Endothelial cell of umbilical vein (primary cell): ENCODE data around the gene BRD1. TPM values are rescaled to one million over a fixed set of nuclear protein-coding genes. Genes with fewer than 3 reads are reported as not detected.

Experiments
- BruUV-seq: library from RNA; stranded (reverse); fragments of 400-500 nt; replicated peaks from 2 replicates; lab custom pipeline; 2021; lab: Mats Ljungman, UMichigan
- CTCF ChIA-PET: fragments of 300-600, 350-600 bp; sonication (Branson Sonifier 250); formaldehyde crosslinking; loops from one replicate; lab custom pipeline; 2021; ENCODE audit warnings: antibody characterized with exemption, inconsistent platforms; lab: Charles Lee
- POLR2A ChIA-PET: fragments of 300-600, 350-600 bp; sonication (Branson Sonifier 250); formaldehyde crosslinking; loops from one replicate; lab custom pipeline; 2021; ENCODE audit warnings: antibody characterized with exemption, inconsistent platforms; lab: Charles Lee
- DNase-seq: peaks from one replicate; pipeline ENCODE4 v3.0.0-alpha.2; 2011; ENCODE audit warnings: low read depth, low spot score
- FAIRE-seq: peaks from 2 replicates; lab custom pipeline; 2011; peaks lifted over from hg19 to GRCh38; lab: Jason Lieb, UNC
- H2AFZ ChIP-seq: 2 replicates; pipeline ENCODE4 v1.6.0; 2012; ENCODE audit warnings: low read depth, low read length, control low read depth, inconsistent platforms
- H3K27ac ChIP-seq: 2 replicates; pipeline ENCODE4 v1.5.1; 2011; ENCODE audit warnings: low read depth, mild to moderate bottlenecking, control low read depth, low read length, moderate library complexity; ENCODE audit not compliant: insufficient read depth
- H3K27me3 ChIP-seq, 2 experiments: 2 replicates each; pipeline versions ENCODE4 v1.6.0 to v1.6.1; 2011; ENCODE audit warnings: low read length in 2 of 2, mixed read lengths in 1 of 2; ENCODE audit not compliant: control insufficient read depth in 2 of 2, insufficient read depth in 2 of 2
- H3K36me3 ChIP-seq, 2 experiments: 2 replicates in 1 of 2; 3 replicates in 1 of 2; pipeline ENCODE4 v1.5.1; 2011; ENCODE audit warnings: low read length in 2 of 2, mild to moderate bottlenecking in 1 of 2, moderate library complexity in 1 of 2; ENCODE audit not compliant: control insufficient read depth in 2 of 2, insufficient read depth in 2 of 2; ENCODE audit errors: extremely low read depth in 1 of 2
- H3K4me1 ChIP-seq: 3 replicates; pipeline ENCODE4 v1.5.1; 2011; ENCODE audit warnings: mild to moderate bottlenecking, low read length; ENCODE audit not compliant: control insufficient read depth, insufficient read depth; ENCODE audit errors: extremely low read depth
- H3K4me2 ChIP-seq: 2 replicates; pipeline ENCODE4 v1.6.1; 2011; ENCODE audit warnings: low read length, control low read depth, mixed read lengths; ENCODE audit not compliant: insufficient read depth
- H3K4me3 ChIP-seq, 3 experiments: fragments of 200-600 bp in 1 of 3; sonication (generic), shearing (Covaris generic) in 1 of 3; replicated peaks in 1 of 3; 2 replicates each; pipeline ENCODE4 v1.5.1; 2011 to 2016; ENCODE audit warnings: control low read depth in 3 of 3, low read length in 3 of 3, mild to moderate bottlenecking in 2 of 3, inconsistent platforms in 1 of 3, low read depth in 1 of 3, moderate library complexity in 1 of 3; ENCODE audit not compliant: insufficient read depth in 1 of 3
- H3K79me2 ChIP-seq: 2 replicates; pipeline ENCODE4 v1.6.0; 2012; ENCODE audit warnings: low read length, inconsistent platforms; ENCODE audit not compliant: control insufficient read depth, insufficient read depth
- H3K9ac ChIP-seq: replicated peaks from 2 replicates; pipeline ENCODE3; 2011; ENCODE audit warnings: low read length, control low read depth; ENCODE audit not compliant: insufficient read depth; ENCODE audit errors: extremely low read depth
- H3K9me1 ChIP-seq: replicated peaks from 3 replicates; pipeline ENCODE4 v1.6.0; 2011; ENCODE audit warnings: mild to moderate bottlenecking, low read length; ENCODE audit not compliant: control insufficient read depth, insufficient read depth; ENCODE audit errors: extremely low read depth
- H3K9me3 ChIP-seq: replicated peaks from 2 replicates; pipeline ENCODE4 v1.5.1; 2012; ENCODE audit warnings: low read length, inconsistent platforms; ENCODE audit not compliant: control insufficient read depth, insufficient read depth
- H4K20me1 ChIP-seq: replicated peaks from 2 replicates; pipeline ENCODE3; 2011; ENCODE audit warnings: mild to moderate bottlenecking, low read length; ENCODE audit not compliant: control insufficient read depth, insufficient read depth; ENCODE audit errors: extremely low read depth
- EZH2 ChIP-seq: IDR thresholded peaks from 2 replicates; pipeline ENCODE4 v1.6.1; 2012; ENCODE audit warnings: borderline replicate concordance, low read depth, mild to moderate bottlenecking, moderate library complexity, low read length, inconsistent platforms; ENCODE audit not compliant: severe bottlenecking
- FOS ChIP-seq: IDR thresholded peaks from 2 replicates; pipeline ENCODE4 v1.6.1; 2011; ENCODE audit warnings: mild to moderate bottlenecking, low read length, moderate library complexity, borderline replicate concordance; ENCODE audit not compliant: insufficient read depth
- GATA2 ChIP-seq: IDR thresholded peaks from 2 replicates; pipeline ENCODE4 v1.7.0; 2011; ENCODE audit warnings: low read depth, mild to moderate bottlenecking, moderate library complexity, mixed read lengths, low read length; ENCODE audit not compliant: insufficient read length, insufficient read depth
- JUN ChIP-seq: IDR thresholded peaks from 2 replicates; pipeline ENCODE4 v1.6.1; 2011; ENCODE audit warnings: borderline replicate concordance, low read depth; ENCODE audit not compliant: insufficient read length, insufficient read depth
- MAX ChIP-seq: IDR thresholded peaks from 2 replicates; pipeline ENCODE4 v1.6.1; 2011; ENCODE audit not compliant: insufficient read depth, insufficient read length
- MYC ChIP-seq: IDR thresholded peaks from one replicate; pipeline ENCODE4 v1.6.1; 2011; ENCODE audit warnings: mild to moderate bottlenecking, low read depth, low read length
- POLR2A ChIP-seq: IDR thresholded peaks from 2 replicates; pipeline ENCODE4 v1.6.1; 2012; ENCODE audit warnings: low read depth, mild to moderate bottlenecking, control low read depth, low read length
- POLR2AphosphoS5 ChIP-seq: IDR thresholded peaks from 2 replicates; pipeline ENCODE4 v1.6.1; 2012; ENCODE audit warnings: low read depth, mild to moderate bottlenecking, control low read depth, low read length, moderate library complexity; ENCODE audit not compliant: insufficient read depth
- dilution Hi-C: fragments of 300-500 bp; cut with MboI; formaldehyde crosslinking; loops from one replicate; pipeline ENCODE4 v1.15.0; 2019; ENCODE audit warnings: low sequenced_read_pairs; ENCODE audit not compliant: extremely low pct_ligation_motif_present
- intact Hi-C: fragments of 100-400 bp; cut with micrococcal nuclease; formaldehyde crosslinking; loops from one replicate; pipeline ENCODE4 v1.10.0; 2022
- polyA plus RNA-seq, 4 experiments: library from polyadenylated mRNA; depleted of rRNA in 3 of 4; stranded (reverse) in 3 of 4; unstranded in 1 of 4; fragments of >200 nt; gene quantifications; 2 replicates each; pipeline versions ENCODE4 v1.2.1 to v1.2.3, GENCODE V29; 2011 to 2012; ENCODE audit warnings: missing spikeins in 1 of 4
- total RNA-seq: library from RNA; stranded (reverse); gene quantifications from 2 replicates; pipeline ENCODE4 v1.2.3, GENCODE V29; 2021
- TF ChIP-seq, protein P1 (sequence below), 2 donors: IDR thresholded peaks; 1 replicate in 1 of 2; 2 replicates in 1 of 2; pipeline ENCODE4 v1.5.1; 2011; ENCODE audit warnings: low read length in 2 of 2, mild to moderate bottlenecking in 2 of 2, moderate library complexity in 2 of 2, control low read depth in 1 of 2, inconsistent platforms in 1 of 2, low read depth in 1 of 2; ENCODE audit not compliant: insufficient read depth in 1 of 2; ENCODE audit errors: extremely low read depth in 1 of 2

BRD1 gene
- total and polyA plus RNA-seq, 2 donors (not counting 3 experiments of a cell fraction or from before 2014, with no cell fraction given) = 8.1 to 41.1 TPM

DNA sequence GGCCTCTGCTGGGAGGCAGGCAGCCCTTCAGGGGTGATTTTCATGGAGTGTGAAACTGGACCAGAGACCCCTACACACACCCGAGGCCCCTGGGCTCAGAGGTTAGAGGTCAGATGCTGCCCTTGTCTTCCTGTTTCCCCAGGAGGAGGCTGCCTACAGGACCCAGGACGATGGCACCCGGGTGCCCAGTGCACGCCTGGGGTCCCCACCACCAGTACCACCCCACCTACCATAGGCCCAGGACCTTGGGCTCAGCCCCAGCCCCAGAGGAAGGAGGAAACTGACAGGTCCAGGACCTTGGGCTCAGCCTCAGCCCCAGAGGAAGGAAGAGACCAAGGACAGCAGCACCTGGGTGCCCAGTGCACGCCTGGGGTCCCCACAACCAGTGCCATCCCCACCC, 79.2 kb downstream of the BRD1 start:
- Histone ChIP-seq H3K36me3 (no peaks in the 10 kb centered on the region), H3K9me1 (no peaks in the 10 kb centered on the region), H2AFZ (no peak overlapping the region), H3K9ac (no peak overlapping the region), H3K27me3 (peaks cover 0 to 2% of the 10 kb centered on the region in 2 experiments), H3K4me3 (no peak overlapping the region), H3K79me2 (no peaks in the 10 kb centered on the region), H3K4me1 (no peaks in the 10 kb centered on the region), H3K4me2 (no peak overlapping the region), H3K9me3 (no peaks in the 10 kb centered on the region), H3K27ac (no peak overlapping the region), H4K20me1 (no peaks in the 10 kb centered on the region)
- CTCF ChIA-PET = no interaction called here
- no peak for FAIRE-seq
- dilution Hi-C loops (no loop called here), intact Hi-C loops (no loop called here)
- POLR2A ChIA-PET = no interaction called here
- TF ChIP-seq JUN (no peak), EZH2 (no peak), POLR2AphosphoS5 (no peak), MAX (no peak), GATA2 (no peak), MYC (no peak), POLR2A (no peak), FOS (no peak)
- TF ChIP-seq, protein P1, sequence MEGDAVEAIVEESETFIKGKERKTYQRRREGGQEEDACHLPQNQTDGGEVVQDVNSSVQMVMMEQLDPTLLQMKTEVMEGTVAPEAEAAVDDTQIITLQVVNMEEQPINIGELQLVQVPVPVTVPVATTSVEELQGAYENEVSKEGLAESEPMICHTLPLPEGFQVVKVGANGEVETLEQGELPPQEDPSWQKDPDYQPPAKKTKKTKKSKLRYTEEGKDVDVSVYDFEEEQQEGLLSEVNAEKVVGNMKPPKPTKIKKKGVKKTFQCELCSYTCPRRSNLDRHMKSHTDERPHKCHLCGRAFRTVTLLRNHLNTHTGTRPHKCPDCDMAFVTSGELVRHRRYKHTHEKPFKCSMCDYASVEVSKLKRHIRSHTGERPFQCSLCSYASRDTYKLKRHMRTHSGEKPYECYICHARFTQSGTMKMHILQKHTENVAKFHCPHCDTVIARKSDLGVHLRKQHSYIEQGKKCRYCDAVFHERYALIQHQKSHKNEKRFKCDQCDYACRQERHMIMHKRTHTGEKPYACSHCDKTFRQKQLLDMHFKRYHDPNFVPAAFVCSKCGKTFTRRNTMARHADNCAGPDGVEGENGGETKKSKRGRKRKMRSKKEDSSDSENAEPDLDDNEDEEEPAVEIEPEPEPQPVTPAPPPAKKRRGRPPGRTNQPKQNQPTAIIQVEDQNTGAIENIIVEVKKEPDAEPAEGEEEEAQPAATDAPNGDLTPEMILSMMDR (IDR thresholded peaks at IDR 0.05; ENCODE audit: extremely low read depth in 1 of 2, insufficient read depth in 1 of 2, low read depth in 1 of 2, low read length in 2 of 2) = no peak
- DNase-seq = no peak
- BruUV-seq = no TSS peak
